Measurements from ENCODE around the gene LRMDA.

DNA sequence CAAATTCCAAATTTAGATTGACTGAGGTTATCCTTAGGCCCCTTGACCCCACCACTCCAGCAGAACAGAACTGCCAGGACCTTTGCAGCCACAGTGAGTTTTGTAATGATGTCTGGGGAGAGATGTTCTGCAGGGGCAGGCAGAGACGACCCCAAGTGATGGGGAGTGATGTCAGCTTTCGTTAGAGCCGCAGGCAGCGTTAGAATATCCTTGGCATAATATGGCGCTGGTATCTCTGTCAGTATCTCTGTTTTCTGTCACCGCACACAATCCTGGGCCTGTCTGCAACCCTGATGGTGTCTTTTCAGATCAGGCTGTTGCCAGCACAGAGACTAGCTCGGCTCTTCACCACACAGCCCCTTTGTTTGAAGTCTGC is 1122.6 kb downstream of the LRMDA start:
- TF ChIP-seq, protein P1, sequence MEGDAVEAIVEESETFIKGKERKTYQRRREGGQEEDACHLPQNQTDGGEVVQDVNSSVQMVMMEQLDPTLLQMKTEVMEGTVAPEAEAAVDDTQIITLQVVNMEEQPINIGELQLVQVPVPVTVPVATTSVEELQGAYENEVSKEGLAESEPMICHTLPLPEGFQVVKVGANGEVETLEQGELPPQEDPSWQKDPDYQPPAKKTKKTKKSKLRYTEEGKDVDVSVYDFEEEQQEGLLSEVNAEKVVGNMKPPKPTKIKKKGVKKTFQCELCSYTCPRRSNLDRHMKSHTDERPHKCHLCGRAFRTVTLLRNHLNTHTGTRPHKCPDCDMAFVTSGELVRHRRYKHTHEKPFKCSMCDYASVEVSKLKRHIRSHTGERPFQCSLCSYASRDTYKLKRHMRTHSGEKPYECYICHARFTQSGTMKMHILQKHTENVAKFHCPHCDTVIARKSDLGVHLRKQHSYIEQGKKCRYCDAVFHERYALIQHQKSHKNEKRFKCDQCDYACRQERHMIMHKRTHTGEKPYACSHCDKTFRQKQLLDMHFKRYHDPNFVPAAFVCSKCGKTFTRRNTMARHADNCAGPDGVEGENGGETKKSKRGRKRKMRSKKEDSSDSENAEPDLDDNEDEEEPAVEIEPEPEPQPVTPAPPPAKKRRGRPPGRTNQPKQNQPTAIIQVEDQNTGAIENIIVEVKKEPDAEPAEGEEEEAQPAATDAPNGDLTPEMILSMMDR (IDR thresholded peaks at IDR 0.05), result no peak
- TF ChIP-seq POLR2A (IDR thresholded peaks at IDR 0.05), result no peak
